K562 (cell line): ENCODE measurements around the gene SKIC2. TPM values are rescaled to one million over a fixed set of nuclear protein-coding genes. Genes with fewer than 3 reads are reported as not detected.

ENCODE experiments used
- CREBBP ChIP-seq: IDR thresholded peaks from one replicate; pipeline ENCODE4 v1.6.1; 2012; ENCODE audit warnings: low read depth, mild to moderate bottlenecking, control low read depth, inconsistent platforms, low read length
- CTCFL ChIP-seq: IDR thresholded peaks from 2 replicates; pipeline ENCODE4 v1.6.1; 2011; ENCODE audit warnings: borderline replicate concordance, low read depth, mild to moderate bottlenecking, moderate library complexity, low read length; ENCODE audit not compliant: insufficient read depth, poor library complexity, severe bottlenecking
- DMBX1 ChIP-seq: fragments of 250-450 bp; sonication (Bioruptor Pico); IDR thresholded peaks from 2 replicates; pipeline ENCODE4 v1.8.0; 2022; ENCODE audit warnings: inconsistent platforms, mild to moderate bottlenecking, moderate library complexity, borderline replicate concordance
- ERF ChIP-seq: fragments of 450-650 bp; formaldehyde crosslinking; IDR thresholded peaks from 2 replicates; pipeline ENCODE4 v1.4.0; 2020; ENCODE audit warnings: mild to moderate bottlenecking, mixed read lengths
- KAT8 ChIP-seq: fragments of 450-650 bp; IDR thresholded peaks from 2 replicates; pipeline ENCODE4 v1.6.1; 2016; ENCODE audit warnings: low read depth, mild to moderate bottlenecking
- MEIS2 ChIP-seq: fragments of 450-650 bp; IDR thresholded peaks from 2 replicates; pipeline ENCODE4 v1.6.1; 2014; ENCODE audit warnings: mild to moderate bottlenecking; ENCODE audit not compliant: partially characterized antibody
- NCOA1 ChIP-seq: fragments of 450-650 bp; IDR thresholded peaks from 2 replicates; pipeline ENCODE4 v1.6.1; 2016; ENCODE audit warnings: low read depth
- NR2F6 ChIP-seq: fragments of 450-650 bp; formaldehyde crosslinking; IDR thresholded peaks from 2 replicates; pipeline ENCODE4 v1.4.0; 2020; ENCODE audit warnings: mild to moderate bottlenecking
- SIN3B ChIP-seq: fragments of 450-650 bp; IDR thresholded peaks from 2 replicates; pipeline ENCODE4 v1.6.1; 2017; ENCODE audit warnings: low read depth, mild to moderate bottlenecking, moderate library complexity
- SMARCC2 ChIP-seq: fragments of 450-650 bp; IDR thresholded peaks from 2 replicates; pipeline ENCODE4 v1.6.1; 2017; ENCODE audit warnings: antibody characterized with exemption, moderate library complexity, mild to moderate bottlenecking, low read depth
- TARDBP ChIP-seq: fragments of 450-650 bp; IDR thresholded peaks from 2 replicates; pipeline ENCODE4 v1.6.1; 2016
- TFAP4 ChIP-seq: sonication (generic); formaldehyde crosslinking; IDR thresholded peaks from 2 replicates; pipeline ENCODE4 v1.8.0; 2022; ENCODE audit warnings: missing genetic modification reagents, mild to moderate bottlenecking, moderate library complexity, borderline replicate concordance
- XRCC4 ChIP-seq: IDR thresholded peaks from one replicate; pipeline ENCODE4 v1.6.1; 2011; ENCODE audit not compliant: insufficient read depth, insufficient read length; ENCODE audit errors: extremely low read depth
- ZNF12 ChIP-seq: sonication (generic); formaldehyde crosslinking; IDR thresholded peaks from 2 replicates; pipeline ENCODE4 v1.4.0; 2020; ENCODE audit warnings: mild to moderate bottlenecking, missing genetic modification reagents
- ZNF282 ChIP-seq: sonication (generic); formaldehyde crosslinking; IDR thresholded peaks from 2 replicates; pipeline ENCODE4 v1.8.1; 2023; ENCODE audit warnings: missing genetic modification reagents
- ZNF445 ChIP-seq: fragments of 250-450 bp; sonication (Bioruptor Pico); IDR thresholded peaks from 2 replicates; pipeline ENCODE4 v1.4.0; 2020; ENCODE audit warnings: low read depth, mild to moderate bottlenecking, moderate library complexity
- ZNF449 ChIP-seq: fragments of 250-450 bp; sonication (Bioruptor Pico); IDR thresholded peaks from 2 replicates; pipeline ENCODE4 v1.8.0; 2022; ENCODE audit warnings: moderate library complexity, mild to moderate bottlenecking, inconsistent platforms
- ZNF639 ChIP-seq, 2 experiments: fragments of 200-800 bp in 1 of 2; sonication (Bioruptor generic) in 1 of 2; sonication (generic) in 1 of 2; formaldehyde crosslinking in 1 of 2; IDR thresholded peaks in 1 of 2; conservative IDR thresholded peaks in 1 of 2; 2 replicates each; pipeline versions ENCODE4 v1.5.0 to v1.6.1; 2016 to 2020; ENCODE audit warnings: missing compliant biosample characterization in 1 of 2, missing genetic modification characterization in 1 of 2, missing genetic modification reagents in 1 of 2
- ZNF696 ChIP-seq: fragments of 250-450 bp; sonication (Bioruptor Pico); conservative IDR thresholded peaks from 2 replicates; pipeline ENCODE4 v1.4.0; 2020; ENCODE audit warnings: mild to moderate bottlenecking, moderate library complexity
- ZNF699 ChIP-seq: fragments of 250-450 bp; sonication (Bioruptor Pico); IDR thresholded peaks from 2 replicates; pipeline ENCODE4 v1.8.0; 2021; ENCODE audit warnings: mild to moderate bottlenecking, moderate library complexity; ENCODE audit not compliant: insufficient replicate concordance
- ZNF764 ChIP-seq: fragments of 250-450 bp; sonication (Bioruptor Pico); IDR thresholded peaks from 2 replicates; pipeline ENCODE4 v1.4.0; 2020; ENCODE audit warnings: low read depth, mild to moderate bottlenecking, moderate library complexity
- ZNF778 ChIP-seq: fragments of 450-650 bp; formaldehyde crosslinking; IDR thresholded peaks from 2 replicates; pipeline ENCODE4 v1.4.0; 2020; ENCODE audit warnings: mild to moderate bottlenecking, moderate library complexity
- polyA plus RNA-seq, 8 experiments: library from polyadenylated mRNA; depleted of rRNA in 4 of 8; stranded (reverse) in 5 of 8; unstranded in 3 of 8; fragments of >200 nt; fragmentation: Nextera tagmentation in 2 of 8; fragmentation: Illumina TruSeq in 1 of 8; extraction: Ambion mirVana in 2 of 8; extraction: Trizol in 1 of 8; gene quantifications; 2 replicates each; pipeline versions ENCODE4 v1.2.1 to v1.2.3, GENCODE V29; 2011 to 2014; ENCODE audit warnings: inconsistent platforms in 1 of 8, missing spikeins in 1 of 8
- total RNA-seq, 7 experiments: library from RNA; depleted of rRNA in 6 of 7; stranded (reverse); fragments of >200 nt in 6 of 7; fragmentation: Illumina TruSeq in 2 of 7; extraction: Trizol in 2 of 7; gene quantifications; 2 replicates each; pipeline versions ENCODE4 v1.2.1 to v1.2.3, GENCODE V29; 2011 to 2021; ENCODE audit warnings: low replicate concordance in 1 of 7

The SKIC2 gene
- total and polyA plus RNA-seq, 9 of the 15 experiments (the other 6 are each of a cell fraction or from before 2014, with no cell fraction given) = 3.3 to 94.6 (median 38.8) TPM

DNA sequence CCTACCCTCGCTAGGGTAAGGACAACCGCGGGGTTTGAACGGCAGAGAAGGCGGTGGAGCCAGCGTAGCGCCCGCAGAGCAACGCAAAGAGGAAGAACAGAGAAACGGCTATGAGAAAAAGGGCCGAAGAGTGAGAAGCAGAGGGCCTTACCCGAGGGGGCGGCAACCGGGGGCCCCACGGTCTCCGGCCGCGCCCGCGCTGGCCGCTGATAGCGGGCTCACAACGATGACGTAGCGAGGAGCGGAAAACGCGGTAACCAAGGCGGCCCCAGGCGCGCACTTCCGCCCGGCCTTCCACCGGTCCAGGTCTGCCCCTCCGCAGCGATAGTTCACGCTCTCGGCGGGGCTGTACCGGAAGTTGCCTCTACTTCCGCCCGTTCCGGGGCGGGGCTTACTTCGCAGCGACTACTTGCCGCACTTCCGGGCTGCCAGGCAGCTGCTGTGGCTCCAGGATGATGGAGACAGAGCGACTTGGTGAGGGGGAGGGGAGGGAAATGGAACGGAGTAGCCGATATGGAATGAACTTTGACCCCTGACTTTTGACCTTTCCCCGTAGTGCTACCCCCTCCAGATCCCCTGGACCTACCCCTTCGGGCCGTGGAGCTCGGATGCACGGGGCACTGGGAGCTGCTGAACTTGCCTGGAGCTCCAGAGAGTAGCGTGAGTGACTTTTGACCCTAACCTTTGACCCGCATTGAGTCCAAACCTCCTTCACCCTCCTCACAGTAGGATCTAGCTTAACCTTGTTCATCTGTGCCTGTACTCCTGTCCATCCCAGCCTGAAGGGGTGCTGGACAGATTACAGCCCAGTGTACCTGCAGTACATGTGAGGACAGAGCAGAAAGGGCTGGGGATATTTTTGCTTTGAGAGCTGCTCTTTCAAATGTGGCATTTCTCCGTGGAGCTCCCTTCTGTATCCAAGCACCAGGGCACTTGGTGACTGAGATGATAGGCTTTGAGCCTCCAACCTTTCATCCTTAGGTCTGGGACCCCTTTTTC, at the start of gene SKIC2, which contains the start of gene NELFE (continued):
- no peak for TF ChIP-seq KAT8
- TF ChIP-seq ZNF699 (CRISPR knock-in tag) = no peak
- TF ChIP-seq NR2F6 (CRISPR knock-in tag) = peak; percentile 99
- TF ChIP-seq ZNF12 = no peak
- peak in 1 of 2 experiments; percentile 96; a peak in 2 of 4 replicates for TF ChIP-seq ZNF639 (CRISPR knock-in tag; conservative IDR thresholded peaks at IDR 0.05 in 1 of 2, IDR thresholded peaks at IDR 0.05 in 1 of 2)
- TF ChIP-seq TARDBP = no peak
- TF ChIP-seq ZNF764 (CRISPR knock-in tag) = no peak
- TF ChIP-seq SIN3B = peak; percentile 91
- TF ChIP-seq DMBX1 = peak; percentile 95
- no peak for TF ChIP-seq XRCC4
- TF ChIP-seq ZNF445 (CRISPR knock-in tag) = no peak
- TF ChIP-seq CREBBP = no peak
- TF ChIP-seq SMARCC2 = no peak; the same call in 1 of the 2 replicates
- no peak for TF ChIP-seq CTCFL
- TF ChIP-seq ERF = peak; percentile 93; the same call in 1 of the 2 replicates
- peak; percentile 58 for TF ChIP-seq MEIS2
- peak; percentile 85 for TF ChIP-seq ZNF449
- no peak for TF ChIP-seq ZNF696 (CRISPR knock-in tag)
- no peak for TF ChIP-seq ZNF282 (CRISPR knock-in tag)
- peak; percentile 98 for TF ChIP-seq TFAP4 (CRISPR knock-in tag)
- TF ChIP-seq NCOA1 = no peak; the same call in none of the 2 replicates
- no peak for TF ChIP-seq ZNF778
